ENCODE data around the gene RPA3. TPM values are rescaled to one million over a fixed set of nuclear protein-coding genes. Genes with fewer than 3 reads are reported as not detected.

The RPA3 gene
- total and polyA plus RNA-seq, 2 of the 13 experiments (the other 11 are each of a cell fraction or from before 2014, with no cell fraction given): 38.3 to 154 TPM

- TF ChIP-seq NFAT5 (CRISPR knock-in tag; IDR thresholded peaks at IDR 0.05) (no peak), MIER3 (CRISPR knock-in tag; IDR thresholded peaks at IDR 0.05; ENCODE audit: borderline replicate concordance) (no peak)
Observed at GRCh38 chr7:7694542-7694941, 23.9 kb downstream of the RPA3 start (continued).

GRCh38 chr7:7693881-7694280 lies 24.5 kb downstream of the RPA3 start:
- DNase-seq (ENCODE audit: low spot score) (peak; percentile 69), FAIRE-seq (no peak), ATAC-seq (no peak; the same call in 2 of the 3 replicates)
- Histone ChIP-seq H3K9me3 (ENCODE audit: low read length) (no peaks in the 10 kb centered on the region), H3K4me3 (replicated peaks in 1 of 3; ENCODE audit: insufficient read depth in 1 of 3, low read depth in 2 of 3, low read length in 3 of 3) (no peak overlapping the region), H3K4me1 (ENCODE audit: insufficient read depth, low read length) (peaks cover 18% of the 10 kb centered on the region), H2AFZ (ENCODE audit: low read length) (no peak overlapping the region), H3K27ac (ENCODE audit: extremely low read length, insufficient read depth, low read length) (no peak overlapping the region), H3K36me3 (replicated peaks in 1 of 2; ENCODE audit: control insufficient read depth in 1 of 2, insufficient read depth in 2 of 2, low read length in 2 of 2) (no peaks in the 10 kb centered on the region), H3K9ac (ENCODE audit: insufficient read depth, low read depth, low read length) (no peak overlapping the region), H3K79me2 (ENCODE audit: insufficient read depth, low read length) (no peaks in the 10 kb centered on the region), H4K20me1 (ENCODE audit: insufficient read depth, low read length) (no peaks in the 10 kb centered on the region), H3K4me2 (ENCODE audit: low read depth, low read length) (no peak overlapping the region), H3K27me3 (ENCODE audit: control insufficient read depth in 1 of 2, insufficient read depth in 2 of 2, low read length in 2 of 2) (no peaks in the 10 kb centered on the region)
- BruUV-seq (replicated peaks): no TSS peak
- TF ChIP-seq, protein P1, sequence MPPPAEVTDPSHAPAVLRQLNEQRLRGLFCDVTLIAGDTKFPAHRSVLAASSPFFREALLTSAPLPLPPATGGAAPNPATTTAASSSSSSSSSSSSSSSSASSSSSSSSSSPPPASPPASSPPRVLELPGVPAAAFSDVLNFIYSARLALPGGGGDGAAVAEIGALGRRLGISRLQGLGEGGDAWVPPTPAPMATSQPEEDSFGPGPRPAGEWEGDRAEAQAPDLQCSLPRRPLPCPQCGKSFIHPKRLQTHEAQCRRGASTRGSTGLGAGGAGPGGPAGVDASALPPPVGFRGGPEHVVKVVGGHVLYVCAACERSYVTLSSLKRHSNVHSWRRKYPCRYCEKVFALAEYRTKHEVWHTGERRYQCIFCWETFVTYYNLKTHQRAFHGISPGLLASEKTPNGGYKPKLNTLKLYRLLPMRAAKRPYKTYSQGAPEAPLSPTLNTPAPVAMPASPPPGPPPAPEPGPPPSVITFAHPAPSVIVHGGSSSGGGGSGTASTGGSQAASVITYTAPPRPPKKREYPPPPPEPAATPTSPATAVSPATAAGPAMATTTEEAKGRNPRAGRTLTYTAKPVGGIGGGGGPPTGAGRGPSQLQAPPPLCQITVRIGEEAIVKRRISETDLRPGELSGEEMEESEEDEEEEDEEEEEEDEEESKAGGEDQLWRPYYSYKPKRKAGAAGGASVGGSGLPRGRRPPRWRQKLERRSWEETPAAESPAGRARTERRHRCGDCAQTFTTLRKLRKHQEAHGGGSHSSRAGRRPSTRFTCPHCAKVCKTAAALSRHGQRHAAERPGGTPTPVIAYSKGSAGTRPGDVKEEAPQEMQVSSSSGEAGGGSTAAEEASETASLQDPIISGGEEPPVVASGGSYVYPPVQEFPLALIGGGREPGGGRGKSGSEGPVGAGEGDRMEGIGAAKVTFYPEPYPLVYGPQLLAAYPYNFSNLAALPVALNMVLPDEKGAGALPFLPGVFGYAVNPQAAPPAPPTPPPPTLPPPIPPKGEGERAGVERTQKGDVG (CRISPR knock-in tag; IDR thresholded peaks at IDR 0.05; ENCODE audit: borderline replicate concordance): no peak
- TF ChIP-seq GATAD2A (CRISPR knock-in tag; IDR thresholded peaks at IDR 0.05): 0 out of 2 replicates have a peak, but pooled peaks have one; percentile 13
- TF ChIP-seq EP300 (IDR thresholded peaks at IDR 0.05; ENCODE audit: low read depth in 2 of 2, low read length in 2 of 2): peak in 1 of 2 experiments; percentile 16; a peak in 1 of 4 replicates
- no peak for TF ChIP-seq EP300 (CRISPR knock-in tag; IDR thresholded peaks at IDR 0.05; ENCODE audit: borderline replicate concordance)
- 0 out of 2 replicates have a peak, but pooled peaks have one; percentile 8 for TF ChIP-seq FOXA3 (CRISPR knock-in tag; IDR thresholded peaks at IDR 0.05)
- no peak for TF ChIP-seq ZFP41 (CRISPR knock-in tag; IDR thresholded peaks at IDR 0.05; ENCODE audit: borderline replicate concordance)
- peak; percentile 38; the same call in 1 of the 2 replicates for TF ChIP-seq HMG20A (CRISPR knock-in tag; IDR thresholded peaks at IDR 0.05; ENCODE audit: borderline replicate concordance)
- ChIA-PET CTCF (ENCODE audit: low intra/inter-chr PET ratio, low total read pairs) (no interaction called here), POLR2A (no interaction called here)
- intact Hi-C loops (cut with micrococcal nuclease; ENCODE audit: unreplicated experiment): no loop called here
- in situ Hi-C loops (cut with HindIII; ENCODE audit: extremely low pct_ligation_motif_present, low pct_unique_long_range_greater_than_20kb): no loop called here

Data from HepG2 (cell line).